HepG2 (cell line): Measurements from ENCODE around the gene SLC4A5.

Experiments used
- FOXP1 ChIP-seq, 2 experiments: fragments of 450-650 bp in 1 of 2; IDR thresholded peaks; 2 replicates each; pipeline ENCODE4 v1.6.1; 2017 to 2018; ENCODE audit warnings: antibody characterized with exemption in 1 of 2
- HCFC1 ChIP-seq: fragments of 150-350 bp; IDR thresholded peaks from 2 replicates; pipeline ENCODE4 v1.6.1; 2014; ENCODE audit warnings: low read depth, low read length
- KLF13 ChIP-seq: sonication (generic); formaldehyde crosslinking; IDR thresholded peaks from 2 replicates; pipeline ENCODE4 v1.4.0; 2020; ENCODE audit warnings: mild to moderate bottlenecking, missing genetic modification reagents
- MTA3 ChIP-seq: sonication (generic); formaldehyde crosslinking; IDR thresholded peaks from 2 replicates; pipeline ENCODE4 v1.4.0; 2020; ENCODE audit warnings: missing genetic modification reagents
- TAF15 ChIP-seq: fragments of 200-400 bp; formaldehyde crosslinking; IDR thresholded peaks from one replicate; pipeline ENCODE4 v1.6.1; 2018; ENCODE audit warnings: mild to moderate bottlenecking, low read depth, low read length; ENCODE audit not compliant: poor library complexity, severe bottlenecking
- TP53 ChIP-seq: sonication (generic); formaldehyde crosslinking; conservative IDR thresholded peaks from 2 replicates; pipeline ENCODE4 v1.4.0; 2020; ENCODE audit warnings: missing genetic modification reagents
- ZNF317 ChIP-seq: sonication (generic); formaldehyde crosslinking; IDR thresholded peaks from 2 replicates; pipeline ENCODE4 v1.5.0; 2020; ENCODE audit warnings: mild to moderate bottlenecking, missing genetic modification reagents
- TF ChIP-seq, protein P1 (sequence below): sonication (generic); formaldehyde crosslinking; IDR thresholded peaks from 2 replicates; pipeline ENCODE4 v1.5.0; 2020; ENCODE audit warnings: mild to moderate bottlenecking, missing genetic modification reagents, moderate library complexity

DNA sequence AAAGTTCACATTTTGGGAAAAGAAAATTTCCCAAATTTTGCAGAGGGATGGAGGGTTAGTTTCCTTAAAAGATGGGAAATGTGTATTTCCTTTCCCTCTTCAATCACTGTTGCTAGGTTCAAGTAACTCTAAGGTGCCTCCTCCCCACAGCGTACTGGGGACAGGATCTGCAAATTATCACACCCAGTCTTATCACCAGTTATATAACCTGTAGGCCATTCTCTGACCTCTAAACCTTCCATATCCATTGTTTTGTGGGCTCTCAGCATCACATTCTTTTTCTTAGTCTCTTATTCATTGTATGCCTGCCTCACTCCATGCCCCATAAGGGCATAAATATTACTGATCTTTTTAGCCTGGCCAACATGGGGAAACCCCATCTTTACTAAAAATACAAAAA, 148.4 kb downstream of the SLC4A5 start:
- TF ChIP-seq KLF13 (CRISPR knock-in tag) (no peak), HCFC1 (no peak), TP53 (CRISPR knock-in tag) (no peak), TAF15 (no peak), FOXP1 (IDR thresholded peaks at IDR 0.05) (no peak), FOXP1 (CRISPR knock-in tag; IDR thresholded peaks at IDR 0.05) (no peak), MTA3 (CRISPR knock-in tag) (no peak), ZNF317 (no peak)
- TF ChIP-seq, protein P1, sequence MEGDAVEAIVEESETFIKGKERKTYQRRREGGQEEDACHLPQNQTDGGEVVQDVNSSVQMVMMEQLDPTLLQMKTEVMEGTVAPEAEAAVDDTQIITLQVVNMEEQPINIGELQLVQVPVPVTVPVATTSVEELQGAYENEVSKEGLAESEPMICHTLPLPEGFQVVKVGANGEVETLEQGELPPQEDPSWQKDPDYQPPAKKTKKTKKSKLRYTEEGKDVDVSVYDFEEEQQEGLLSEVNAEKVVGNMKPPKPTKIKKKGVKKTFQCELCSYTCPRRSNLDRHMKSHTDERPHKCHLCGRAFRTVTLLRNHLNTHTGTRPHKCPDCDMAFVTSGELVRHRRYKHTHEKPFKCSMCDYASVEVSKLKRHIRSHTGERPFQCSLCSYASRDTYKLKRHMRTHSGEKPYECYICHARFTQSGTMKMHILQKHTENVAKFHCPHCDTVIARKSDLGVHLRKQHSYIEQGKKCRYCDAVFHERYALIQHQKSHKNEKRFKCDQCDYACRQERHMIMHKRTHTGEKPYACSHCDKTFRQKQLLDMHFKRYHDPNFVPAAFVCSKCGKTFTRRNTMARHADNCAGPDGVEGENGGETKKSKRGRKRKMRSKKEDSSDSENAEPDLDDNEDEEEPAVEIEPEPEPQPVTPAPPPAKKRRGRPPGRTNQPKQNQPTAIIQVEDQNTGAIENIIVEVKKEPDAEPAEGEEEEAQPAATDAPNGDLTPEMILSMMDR (CRISPR knock-in tag): no peak
